ENCODE results near the gene HYAL3. TPM values are rescaled to one million over a fixed set of nuclear protein-coding genes. Genes with fewer than 3 reads are reported as not detected.

The HYAL3 gene
- total and polyA plus RNA-seq, 2 of the 8 experiments (the other 6 are each of a cell fraction or from before 2014, with no cell fraction given) = 3.2 to 12.2 TPM

DNA sequence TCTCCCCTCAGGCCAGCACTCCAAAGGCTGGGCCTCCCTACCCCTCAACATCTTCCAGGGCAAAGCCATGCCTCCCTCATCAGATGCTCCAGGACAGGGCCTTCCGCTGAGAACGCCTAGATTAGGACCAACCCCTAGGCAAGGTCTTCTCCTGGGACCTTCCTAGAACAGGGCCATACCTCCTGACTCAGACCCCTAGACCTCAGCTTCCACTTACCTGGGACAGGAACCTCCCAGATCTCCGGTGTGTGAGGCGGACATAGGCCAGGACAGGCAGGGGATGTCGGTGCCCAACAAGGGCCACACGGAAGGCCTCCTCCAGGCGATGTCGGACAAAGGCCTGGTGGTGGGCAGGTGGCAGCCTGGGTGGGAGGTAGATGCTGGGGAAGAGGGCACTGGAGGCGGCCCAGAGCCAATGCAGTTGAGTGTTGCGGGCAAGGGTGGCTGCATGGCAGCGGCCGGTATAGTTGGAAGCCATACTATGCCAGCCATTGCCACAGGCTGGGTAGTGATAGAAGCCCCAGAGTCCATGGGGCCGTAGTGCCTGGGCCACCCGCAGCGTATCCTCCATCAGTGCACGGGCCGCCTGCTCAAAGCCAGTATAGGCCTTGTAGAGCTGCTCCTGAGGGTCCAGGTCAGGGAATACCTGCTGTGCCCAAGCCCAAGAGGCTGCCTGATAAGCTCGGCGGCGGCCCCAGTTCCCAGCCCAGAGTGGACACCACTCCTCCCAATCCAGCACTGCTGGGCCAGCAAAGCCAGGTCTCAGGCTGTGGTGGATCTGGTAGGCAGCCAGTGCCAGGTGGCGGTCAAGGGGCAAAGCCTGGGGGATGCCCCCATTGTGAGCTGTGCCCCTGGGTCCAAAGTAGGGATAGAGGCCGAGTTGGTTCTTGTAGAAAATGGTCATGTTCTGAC lies 4.5 kb downstream of the HYAL3 start:
- CTCF ChIA-PET (ENCODE audit: partially characterized antibody) = interaction anchor here (0.5 to 3.4 kb wide), 12 partner anchors 8 to 622 kb away, joined by 3 to 16 read pairs (median 4); partner anchors contain the start of genes HYAL2 and LSMEM2
- Histone ChIP-seq H2BK20ac (ENCODE audit: low read length) (no peak overlapping the region), H3K27ac (ENCODE audit: low read depth, low read length) (no peak overlapping the region), H3K23me2 (ENCODE audit: low read depth, low read length) (peaks cover 15% of the 10 kb centered on the region), H4K91ac (replicated peaks; ENCODE audit: insufficient read length, low read length) (no peak overlapping the region), H2AFZ (ENCODE audit: low read length) (no peak overlapping the region), H3K79me1 (ENCODE audit: low read depth, low read length) (peaks cover 3% of the 10 kb centered on the region; the same call in 1 of the 2 replicates), H3K56ac (replicated peaks; ENCODE audit: insufficient read length, low read depth, low read length) (no peak overlapping the region), H3K79me2 (ENCODE audit: control insufficient read depth in 1 of 2, insufficient read depth in 2 of 2, low read length in 2 of 2) (peaks cover 0 to 15% of the 10 kb centered on the region in 2 experiments; a peak in 3 of 4 replicates), H3K4me3 (ENCODE audit: extremely low read depth in 1 of 4, insufficient read depth in 2 of 4, low read depth in 3 of 4, low read length in 4 of 4) (no peak overlapping the region), H3K9ac (replicated peaks in 1 of 4; ENCODE audit: extremely low read depth in 1 of 4, low read depth in 3 of 4, low read length in 3 of 4) (no peak overlapping the region), H4K20me1 (replicated peaks in 1 of 2; ENCODE audit: control insufficient read depth in 1 of 2, insufficient read depth in 2 of 2, low read length in 2 of 2) (peaks cover 0 to 3% of the 10 kb centered on the region in 2 experiments), H2BK12ac (ENCODE audit: low read depth, low read length) (0 out of 2 replicates have a peak overlapping the region, but pooled peaks have one; percentile 17), H3K36me3 (ENCODE audit: control insufficient read depth in 2 of 4, insufficient read depth in 4 of 4, low read length in 3 of 4) (peaks cover 3 to 5% (median 4%) of the 10 kb centered on the region in 4 experiments; a peak in 6 of 8 replicates), H3K23ac (ENCODE audit: insufficient read length) (no peak overlapping the region), H3K4ac (replicated peaks; ENCODE audit: insufficient read length, low read depth, low read length) (no peak overlapping the region), H2BK5ac (ENCODE audit: low read depth, low read length) (no peak overlapping the region), H3K4me1 (replicated peaks in 1 of 4; ENCODE audit: control insufficient read depth in 3 of 4, insufficient read depth in 4 of 4, low read length in 3 of 4) (peaks cover 0 to 14% (median 6%) of the 10 kb centered on the region in 4 experiments; a peak in 5 of 7 replicates), H3K27me3 (replicated peaks in 1 of 4; ENCODE audit: control insufficient read depth in 3 of 4, extremely low read depth in 1 of 4, insufficient read depth in 3 of 4, low read length in 3 of 4) (no peaks in the 10 kb centered on the region; a peak in 1 of 7 replicates), H4K5ac (ENCODE audit: insufficient read length, low read depth, low read length) (no peak overlapping the region), H3K14ac (ENCODE audit: insufficient read length) (no peak overlapping the region), H2AK5ac (ENCODE audit: low read depth, low read length) (no peak overlapping the region), H2BK15ac (ENCODE audit: low read length) (no peak overlapping the region), H3K18ac (ENCODE audit: extremely low read depth, low read length) (no peak overlapping the region), H3K9me3 (ENCODE audit: insufficient read depth in 2 of 2, low read depth in 1 of 2, low read length in 1 of 2) (no peaks in the 10 kb centered on the region), H3K4me2 (ENCODE audit: insufficient read depth in 1 of 2, low read depth in 2 of 2, low read length in 2 of 2) (no peak overlapping the region), H2BK120ac (replicated peaks; ENCODE audit: low read depth, low read length) (no peak overlapping the region), H4K8ac (ENCODE audit: extremely low read depth, insufficient read depth, low read length) (no peak overlapping the region)
- 91% methylated on average over 22 of the region's 22 CpGs; no CpG with 5 or more reads in 1 of the 2 experiments for WGBS, 2 experiments (ENCODE audit: extremely low coverage in 1 of 2, insufficient coverage in 1 of 2, insufficient read length in 1 of 2, insufficient replicate concordance in 2 of 2, low coverage in 1 of 2, low lambda C conversion rate in 2 of 2, missing lambda C conversion rate in 1 of 2)
- no peak for TF ChIP-seq SP4 (IDR thresholded peaks at IDR 0.05; ENCODE audit: low read length)
- no peak for TF ChIP-seq KDM4A (IDR thresholded peaks at IDR 0.05; ENCODE audit: low read depth, low read length, severe bottlenecking)
- TF ChIP-seq, protein P1, sequence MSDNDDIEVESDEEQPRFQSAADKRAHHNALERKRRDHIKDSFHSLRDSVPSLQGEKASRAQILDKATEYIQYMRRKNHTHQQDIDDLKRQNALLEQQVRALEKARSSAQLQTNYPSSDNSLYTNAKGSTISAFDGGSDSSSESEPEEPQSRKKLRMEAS (IDR thresholded peaks at IDR 0.05) = no peak
- no peak for TF ChIP-seq RFX5 (IDR thresholded peaks at IDR 0.05; ENCODE audit: borderline replicate concordance, low read depth, low read length)
- no peak for TF ChIP-seq RBBP5 (IDR thresholded peaks at IDR 0.05; ENCODE audit: borderline replicate concordance, low read depth, low read length)
- no peak for DNase-seq (ENCODE audit: low read depth in 1 of 2, low spot score in 2 of 2)
- FAIRE-seq = no peak
- POLR2A ChIA-PET (ENCODE audit: partially characterized antibody) = interaction anchor here (0.9 to 3.4 kb wide), 9 partner anchors 11 to 37 kb away, joined by 3 to 29 read pairs (median 4); partner anchors contain the start of gene HYAL2

All from H1 (cell line).